ENCODE results near the gene RNF26. TPM values are rescaled to one million over a fixed set of nuclear protein-coding genes. Genes with fewer than 3 reads are reported as not detected.

The RNF26 gene
- polyA plus RNA-seq, 4 donors, result 6.5 to 28.3 (median 17.5) TPM

DNA sequence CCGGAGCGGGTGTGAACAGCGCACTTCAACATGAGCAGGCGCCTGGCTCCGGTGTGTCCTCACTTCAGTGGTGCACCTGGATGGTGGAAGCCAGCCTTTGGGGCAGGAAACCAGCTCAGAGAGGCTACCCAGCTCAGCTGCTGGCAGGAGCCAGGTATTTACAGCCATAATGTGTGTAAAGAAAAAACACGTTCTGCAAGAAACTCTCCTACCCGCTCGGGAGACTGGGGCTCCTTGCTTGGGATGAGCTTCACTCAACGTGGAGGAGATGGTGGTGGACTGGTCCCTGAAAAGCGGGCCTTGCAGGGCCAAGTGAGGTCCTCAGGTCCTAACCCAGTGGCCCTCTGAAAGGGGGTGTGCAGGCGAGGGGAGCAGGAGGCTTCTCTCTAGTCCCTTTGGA, 24.9 kb upstream of the RNF26 start:
- H3K27ac ChIP-seq (ENCODE audit: low read depth in 1 of 3, low read length in 2 of 3), result no peak overlapping the region
- peaks cover 0 to 4% (median 0%) of the 10 kb centered on the region in 3 donors for H3K27me3 ChIP-seq (ENCODE audit: control insufficient read depth in 3 of 3, insufficient read depth in 3 of 3, low read length in 3 of 3)
- 86 to 89% (median 86%) methylated on average over 11 of the region's 11 CpGs for WGBS, 3 donors
- peaks cover 0 to 62% (median 5%) of the 10 kb centered on the region in 3 donors for H3K36me3 ChIP-seq (ENCODE audit: control insufficient read depth in 3 of 3, insufficient read depth in 2 of 3, low read depth in 1 of 3, low read length in 3 of 3)
- FAIRE-seq (no peak), DNase-seq (no peak)
- no peaks in the 10 kb centered on the region for H3K9me3 ChIP-seq (ENCODE audit: control insufficient read depth in 2 of 2, insufficient read depth in 1 of 2, low read depth in 1 of 2, low read length in 1 of 2)
- H3K4me1 ChIP-seq (ENCODE audit: control insufficient read depth in 3 of 3, insufficient read depth in 2 of 3, low read depth in 1 of 3, low read length in 2 of 3), result no peaks in the 10 kb centered on the region
- no peak overlapping the region for H3K4me3 ChIP-seq (ENCODE audit: low read depth in 1 of 3, low read length in 3 of 3)

DNA sequence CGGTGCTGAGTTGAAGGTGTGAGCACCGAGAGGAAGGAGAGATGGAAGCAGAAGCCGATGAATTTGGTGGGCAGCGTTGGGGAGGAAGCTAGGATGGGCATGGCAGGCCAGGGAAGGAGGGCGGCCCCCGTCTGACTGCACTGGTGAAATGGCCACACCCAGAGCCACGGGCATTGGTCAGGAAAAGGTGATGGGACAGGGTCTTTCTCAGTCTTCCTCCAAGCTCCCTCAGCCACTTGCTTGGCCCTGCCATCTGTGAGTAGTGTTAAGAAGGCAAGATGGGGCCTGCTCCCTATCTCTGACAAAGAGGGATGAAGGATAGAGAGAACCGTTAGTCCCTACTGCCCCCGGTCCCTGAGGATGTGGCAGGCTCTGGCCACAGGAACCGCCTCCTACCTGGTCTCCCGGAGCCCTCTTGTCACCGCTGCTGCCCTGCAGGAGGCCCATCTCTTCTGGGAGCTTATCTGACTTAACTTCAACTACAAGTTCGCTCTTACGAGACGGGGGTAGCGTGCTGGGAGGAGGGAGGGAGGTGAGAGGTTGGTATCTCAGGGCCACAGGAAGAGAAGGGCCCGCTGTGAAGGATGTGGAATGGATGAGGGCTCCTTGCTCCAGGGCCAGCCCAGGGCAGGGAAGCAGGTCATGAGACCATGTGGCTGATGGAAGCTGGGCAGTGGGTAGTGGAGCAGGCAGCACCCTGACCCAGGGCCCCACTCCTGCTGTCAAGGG, 24.2 kb upstream of the RNF26 start:
- no peak overlapping the region for H3K27ac ChIP-seq (ENCODE audit: low read depth in 1 of 3, low read length in 2 of 3)
- H3K4me1 ChIP-seq (ENCODE audit: control insufficient read depth in 3 of 3, insufficient read depth in 2 of 3, low read depth in 1 of 3, low read length in 2 of 3), result peaks cover 0 to 5% (median 0%) of the 10 kb centered on the region in 3 donors

DNA sequence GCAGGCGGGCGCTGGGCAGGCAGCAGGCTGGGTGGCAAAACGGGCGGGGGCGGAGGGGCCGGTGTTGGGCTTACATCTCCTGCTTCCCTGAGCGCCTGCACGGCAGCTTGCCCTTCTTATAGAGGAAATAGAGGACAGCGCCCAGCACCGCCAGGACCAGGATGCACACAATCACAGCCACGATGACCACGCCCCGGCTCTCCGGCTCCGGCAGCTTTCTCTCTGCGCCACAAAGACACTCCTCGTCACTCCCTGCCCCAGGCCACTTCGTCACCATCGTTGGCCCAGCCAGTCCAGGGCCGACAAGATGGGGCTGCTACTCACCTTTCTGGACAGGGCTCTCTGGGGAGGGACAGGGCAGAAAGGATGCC, 23.7 kb upstream of the RNF26 start:
- peaks cover 0 to 65% (median 2%) of the 10 kb centered on the region in 3 donors for H3K36me3 ChIP-seq (ENCODE audit: control insufficient read depth in 3 of 3, insufficient read depth in 2 of 3, low read depth in 1 of 3, low read length in 3 of 3)
- no peaks in the 10 kb centered on the region for H3K9me3 ChIP-seq (ENCODE audit: control insufficient read depth in 2 of 2, insufficient read depth in 1 of 2, low read depth in 1 of 2, low read length in 1 of 2)
- H3K4me3 ChIP-seq (ENCODE audit: low read depth in 1 of 3, low read length in 3 of 3), result no peak overlapping the region
- peaks cover 0 to 16% (median 2%) of the 10 kb centered on the region in 3 donors for H3K27me3 ChIP-seq (ENCODE audit: control insufficient read depth in 3 of 3, insufficient read depth in 3 of 3, low read length in 3 of 3)
- WGBS, 3 donors, result 64 to 81% (median 72%) methylated on average over 15 to 20 of the region's 20 CpGs
- H3K27ac ChIP-seq (ENCODE audit: low read depth in 1 of 3, low read length in 2 of 3), result no peak overlapping the region
- DNase-seq (no peak), FAIRE-seq (no peak)
- H3K4me1 ChIP-seq (ENCODE audit: control insufficient read depth in 3 of 3, insufficient read depth in 2 of 3, low read depth in 1 of 3, low read length in 2 of 3), result peaks cover 0 to 11% (median 0%) of the 10 kb centered on the region in 3 donors

More for the DNA sequence above, 24.2 kb upstream of the RNF26 start:
- H3K4me3 ChIP-seq (ENCODE audit: low read depth in 1 of 3, low read length in 3 of 3), result no peak overlapping the region
- H3K36me3 ChIP-seq (ENCODE audit: control insufficient read depth in 3 of 3, insufficient read depth in 2 of 3, low read depth in 1 of 3, low read length in 3 of 3), result peaks cover 0 to 66% (median 5%) of the 10 kb centered on the region in 3 donors
- no peak for DNase-seq
- 71 to 81% (median 75%) methylated on average over 17 of the region's 17 CpGs for WGBS, 3 donors
- H3K27me3 ChIP-seq (ENCODE audit: control insufficient read depth in 3 of 3, insufficient read depth in 3 of 3, low read length in 3 of 3), result peaks cover 0 to 11% (median 0%) of the 10 kb centered on the region in 3 donors
- H3K9me3 ChIP-seq (ENCODE audit: control insufficient read depth in 2 of 2, insufficient read depth in 1 of 2, low read depth in 1 of 2, low read length in 1 of 2), result no peaks in the 10 kb centered on the region
- no peak for FAIRE-seq

DNA sequence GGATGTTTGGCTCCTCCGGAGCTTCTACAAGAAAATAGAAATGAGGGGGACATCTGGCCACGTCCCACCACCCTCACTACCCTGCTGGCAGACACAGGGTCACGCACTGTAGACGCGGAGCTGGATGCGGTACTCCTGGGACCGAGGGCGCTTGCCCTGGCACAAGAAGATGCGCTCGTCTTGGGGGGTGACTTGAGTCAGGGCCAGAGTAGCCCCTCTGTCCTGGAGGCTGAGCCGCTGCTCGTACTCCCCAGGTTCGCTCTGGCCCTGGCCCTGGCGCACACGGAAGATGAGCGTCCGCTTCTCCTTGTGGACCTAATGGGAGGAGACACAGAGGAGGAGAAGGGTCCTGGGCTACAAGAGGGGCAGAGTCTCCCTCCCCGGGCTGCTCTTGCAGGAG, 19.6 kb upstream of the RNF26 start:
- DNase-seq (no peak), FAIRE-seq (no peak)
- peak overlapping the region in 1 of 3 donors; percentile 65 for H3K4me3 ChIP-seq (ENCODE audit: low read depth in 1 of 3, low read length in 3 of 3)
- WGBS, 3 donors, result 53 to 67% (median 58%) methylated on average over 18 of the region's 18 CpGs
- no peaks in the 10 kb centered on the region for H3K9me3 ChIP-seq (ENCODE audit: control insufficient read depth in 2 of 2, insufficient read depth in 1 of 2, low read depth in 1 of 2, low read length in 1 of 2)
- peaks cover 0 to 40% (median 0%) of the 10 kb centered on the region in 3 donors for H3K36me3 ChIP-seq (ENCODE audit: control insufficient read depth in 3 of 3, insufficient read depth in 2 of 3, low read depth in 1 of 3, low read length in 3 of 3)
- peak overlapping the region in 1 of 3 donors; percentile 72 for H3K27ac ChIP-seq (ENCODE audit: low read depth in 1 of 3, low read length in 2 of 3)
- H3K27me3 ChIP-seq (ENCODE audit: control insufficient read depth in 3 of 3, insufficient read depth in 3 of 3, low read length in 3 of 3), result peaks cover 4 to 52% (median 9%) of the 10 kb centered on the region in 3 donors
- peaks cover 0 to 44% (median 0%) of the 10 kb centered on the region in 3 donors for H3K4me1 ChIP-seq (ENCODE audit: control insufficient read depth in 3 of 3, insufficient read depth in 2 of 3, low read depth in 1 of 3, low read length in 2 of 3)

DNA sequence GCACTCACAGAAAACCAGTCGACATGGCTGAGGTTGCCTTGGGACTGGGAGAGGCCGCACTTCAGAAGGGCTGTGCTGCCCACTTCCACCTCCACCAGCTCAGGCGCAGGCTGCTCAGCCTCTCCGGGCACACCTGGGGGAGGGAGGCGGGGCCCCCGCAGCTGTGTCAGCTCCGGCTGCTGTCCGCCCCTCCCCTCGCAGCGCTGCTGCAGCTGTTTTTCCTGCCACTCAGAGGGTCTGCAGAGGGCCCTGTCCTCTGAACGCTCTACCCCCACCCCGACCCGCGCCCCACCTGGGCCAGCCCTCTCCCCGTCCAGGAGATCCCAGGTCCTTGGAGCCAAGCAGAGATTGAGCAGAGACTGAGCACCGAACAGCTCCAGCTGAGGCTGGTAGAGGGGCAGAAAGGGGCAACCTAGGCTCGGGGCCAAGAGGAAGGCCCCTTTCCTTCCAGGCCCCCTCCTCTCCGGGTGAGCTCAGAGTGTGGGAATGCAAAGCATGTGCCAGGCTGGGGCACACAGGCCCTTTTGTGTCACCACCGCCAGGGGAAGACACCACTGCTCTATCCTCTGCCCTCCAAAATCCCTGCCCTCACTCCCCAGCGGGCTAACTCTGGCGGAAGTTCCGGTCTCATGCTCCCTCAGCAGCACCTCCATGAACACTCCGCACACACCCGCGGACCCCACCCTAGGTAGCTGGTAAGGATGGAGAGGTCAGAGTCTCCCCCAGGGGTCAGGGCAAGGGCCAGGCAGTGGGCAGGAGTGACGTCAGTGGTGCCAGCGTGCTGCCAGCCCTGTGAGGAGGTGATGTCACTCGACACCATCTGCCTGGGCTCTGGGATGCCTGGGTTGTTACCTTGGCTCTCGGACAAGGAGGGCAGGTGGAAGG, 19.0 kb upstream of the RNF26 start:
- peak overlapping the region in 2 of 3 donors; percentile 68 to 72 for H3K27ac ChIP-seq (ENCODE audit: low read depth in 1 of 3, low read length in 2 of 3)
- peaks cover 0 to 37% (median 0%) of the 10 kb centered on the region in 3 donors for H3K36me3 ChIP-seq (ENCODE audit: control insufficient read depth in 3 of 3, insufficient read depth in 2 of 3, low read depth in 1 of 3, low read length in 3 of 3)
- FAIRE-seq (no peak), DNase-seq (no peak)
- H3K9me3 ChIP-seq (ENCODE audit: control insufficient read depth in 2 of 2, insufficient read depth in 1 of 2, low read depth in 1 of 2, low read length in 1 of 2), result no peaks in the 10 kb centered on the region
- H3K4me1 ChIP-seq (ENCODE audit: control insufficient read depth in 3 of 3, insufficient read depth in 2 of 3, low read depth in 1 of 3, low read length in 2 of 3), result peaks cover 0 to 48% (median 0%) of the 10 kb centered on the region in 3 donors
- WGBS, 3 donors, result 2 to 8% (median 3%) methylated on average over 25 to 29 of the region's 29 CpGs
- peaks cover 4 to 57% (median 9%) of the 10 kb centered on the region in 3 donors for H3K27me3 ChIP-seq (ENCODE audit: control insufficient read depth in 3 of 3, insufficient read depth in 3 of 3, low read length in 3 of 3)
- peak overlapping the region; percentile 7 to 65 (median 19) for H3K4me3 ChIP-seq (ENCODE audit: low read depth in 1 of 3, low read length in 3 of 3)

DNA sequence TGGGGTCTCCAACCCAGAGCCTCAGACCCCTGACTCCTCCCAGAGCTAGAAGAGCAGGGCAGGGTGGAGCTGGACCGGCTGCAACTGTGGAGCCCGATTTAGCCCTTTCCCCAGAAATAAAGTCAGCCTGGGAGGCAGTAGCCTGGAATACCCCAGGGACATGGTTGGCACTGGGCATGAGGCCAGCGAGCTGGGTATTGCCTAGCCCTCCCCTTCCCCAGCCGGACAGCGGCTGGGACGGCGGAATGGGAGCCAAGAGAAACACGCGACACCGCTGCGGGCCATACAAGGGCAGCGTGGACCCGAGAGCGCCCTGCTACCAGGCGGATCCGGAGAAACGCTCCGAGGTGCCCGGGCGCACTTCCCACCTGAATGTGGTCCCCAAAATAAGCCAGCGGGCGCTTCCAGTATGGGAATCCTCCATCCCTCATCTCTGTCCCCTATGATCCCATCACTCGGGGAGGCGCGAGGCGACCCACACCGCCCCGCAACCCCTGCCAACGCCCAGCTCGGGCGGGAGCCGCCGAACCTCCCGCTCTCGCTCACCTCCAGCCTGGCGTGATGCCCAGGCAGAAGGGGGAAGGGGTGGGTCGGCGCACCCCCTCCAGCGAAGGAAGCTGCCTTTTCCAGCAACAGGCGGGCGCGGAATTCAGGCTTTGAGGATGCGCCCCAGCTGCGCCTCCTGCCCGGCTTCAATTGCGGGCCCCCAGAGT, 18.2 kb upstream of the RNF26 start:
- Histone ChIP-seq H3K27ac (ENCODE audit: low read depth in 1 of 3, low read length in 2 of 3) (peak overlapping the region in 2 of 3 donors; percentile 68 to 72), H3K9me3 (ENCODE audit: control insufficient read depth in 2 of 2, insufficient read depth in 1 of 2, low read depth in 1 of 2, low read length in 1 of 2) (no peaks in the 10 kb centered on the region), H3K27me3 (ENCODE audit: control insufficient read depth in 3 of 3, insufficient read depth in 3 of 3, low read length in 3 of 3) (peaks cover 4 to 65% (median 9%) of the 10 kb centered on the region in 3 donors), H3K4me3 (ENCODE audit: low read depth in 1 of 3, low read length in 3 of 3) (peak overlapping the region; percentile 24 to 65 (median 34)), H3K36me3 (ENCODE audit: control insufficient read depth in 3 of 3, insufficient read depth in 2 of 3, low read depth in 1 of 3, low read length in 3 of 3) (peaks cover 0 to 29% (median 0%) of the 10 kb centered on the region in 3 donors), H3K4me1 (ENCODE audit: control insufficient read depth in 3 of 3, insufficient read depth in 2 of 3, low read depth in 1 of 3, low read length in 2 of 3) (peaks cover 0 to 52% (median 0%) of the 10 kb centered on the region in 3 donors)
- 0 to 1% (median 1%) methylated on average over 43 to 46 of the region's 46 CpGs for WGBS, 3 donors
- DNase-seq, result peak in 1 of 2 donors; percentile 47
- no peak for FAIRE-seq

DNA sequence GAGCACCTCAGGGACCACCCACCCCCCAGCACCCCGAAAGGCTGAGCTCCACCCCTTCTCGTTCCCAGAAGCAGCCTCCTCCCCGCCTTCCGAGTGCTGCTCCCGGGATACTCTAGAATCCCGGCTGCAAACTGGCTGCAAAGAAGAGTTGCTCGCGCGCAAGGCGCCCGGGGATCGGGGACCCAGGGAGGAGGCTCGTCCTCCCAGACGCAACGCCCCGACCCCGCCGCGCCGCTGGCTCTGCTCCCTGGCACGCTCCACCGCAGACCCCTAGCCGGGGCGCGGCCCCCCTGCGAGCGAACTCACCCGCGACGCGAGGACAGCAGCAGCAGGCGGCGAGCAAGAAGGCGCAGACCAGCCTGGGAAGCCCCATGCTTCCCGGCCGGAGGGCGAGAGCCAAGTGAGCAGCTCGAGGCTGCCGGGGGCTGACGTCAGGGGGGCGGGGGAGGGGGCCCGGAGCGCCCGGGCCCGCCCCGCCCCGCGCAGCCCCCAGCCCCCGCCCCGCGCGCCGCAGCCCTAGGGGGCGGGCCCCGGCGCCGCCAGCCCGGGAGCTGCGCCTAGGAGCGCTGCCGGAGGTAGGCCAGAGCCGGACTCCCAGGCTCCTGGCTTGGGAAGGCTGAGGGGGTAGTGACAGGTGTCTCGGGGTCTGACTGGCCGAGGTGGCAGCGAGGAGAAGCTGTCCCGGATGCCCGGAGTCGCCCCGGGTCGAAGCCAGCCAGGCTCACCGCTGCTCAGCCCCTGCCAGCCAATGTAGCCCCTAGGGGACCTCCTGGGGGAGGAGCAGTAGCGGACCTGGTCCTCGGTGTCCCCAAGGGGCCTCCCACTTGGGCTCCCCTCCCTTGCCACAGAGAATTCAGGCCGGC, 17.4 kb upstream of the RNF26 start, which contains the start of gene MCAM:
MCAM (minus strand) TSS at position 402 of the 863 bp plus-strand sequence; CDS start at position 373, 29 bp downstream.
- DNase-seq, result peak in 1 of 2 donors; percentile 56
- H3K4me3 ChIP-seq (ENCODE audit: low read depth in 1 of 3, low read length in 3 of 3), result peak within 1 kb of the TSS; percentile 24 to 65 (median 34)
- WGBS, 3 donors, result 2 to 10% (median 7%) methylated on average over 45 to 74 of the region's 74 CpGs
- H3K36me3 ChIP-seq (ENCODE audit: control insufficient read depth in 3 of 3, insufficient read depth in 2 of 3, low read depth in 1 of 3, low read length in 3 of 3), result peaks cover 0 to 22% (median 0%) of the 10 kb centered on the region in 3 donors
- H3K27ac ChIP-seq (ENCODE audit: low read depth in 1 of 3, low read length in 2 of 3), result peak within 1 kb of the TSS in 2 of 3 donors; percentile 69 to 87
- no peaks in the 10 kb centered on the region for H3K9me3 ChIP-seq (ENCODE audit: control insufficient read depth in 2 of 2, insufficient read depth in 1 of 2, low read depth in 1 of 2, low read length in 1 of 2)
- peaks cover 0 to 58% (median 0%) of the 10 kb centered on the region in 3 donors for H3K4me1 ChIP-seq (ENCODE audit: control insufficient read depth in 3 of 3, insufficient read depth in 2 of 3, low read depth in 1 of 3, low read length in 2 of 3)
- peaks cover 4 to 69% (median 9%) of the 10 kb centered on the region in 3 donors for H3K27me3 ChIP-seq (ENCODE audit: control insufficient read depth in 3 of 3, insufficient read depth in 3 of 3, low read length in 3 of 3)
- no peak for FAIRE-seq

Data from small intestine (tissue), 7 donors.